MCF 10A (cell line): ENCODE data around the gene CALN1. TPM values are rescaled to one million over a fixed set of nuclear protein-coding genes. Genes with fewer than 3 reads are reported as not detected.
A peak's percentile ranks its signal among the peaks of the same experiment; 100 is the strongest.

Experiments
- BruUV-seq: library from RNA; stranded (reverse); fragments of 400-500 nt; replicated peaks from 2 replicates; lab custom pipeline; 2021; lab: Mats Ljungman, UMichigan
- CTCF ChIA-PET: fragments of 300-600 bp; sonication (Branson Sonifier 250); formaldehyde crosslinking; extraction: SDS; loops from one replicate; lab custom pipeline; 2021; ENCODE audit warnings: antibody characterized with exemption, inconsistent platforms; lab: Yijun Ruan, JAX
- POLR2A ChIA-PET: fragments of 300-600, 350-650 bp; sonication (Branson Sonifier 250); formaldehyde crosslinking; extraction: SDS; loops from one replicate; lab custom pipeline; 2020; ENCODE audit warnings: antibody characterized with exemption, inconsistent platforms; lab: Yijun Ruan, JAX
- DNase-seq: peaks from one replicate; pipeline ENCODE4 v3.0.0-alpha.2; 2018; ENCODE audit not compliant: unreplicated experiment
- H3K27ac Mint-ChIP-seq: one replicate; pipeline ENCODE4 v1.8.0; 2022; ENCODE audit warnings: mild to moderate bottlenecking, low read depth, mixed read lengths; ENCODE audit not compliant: unreplicated experiment
- H3K27me3 Mint-ChIP-seq: one replicate; pipeline ENCODE4 v1.8.0; 2022; ENCODE audit warnings: mixed read lengths; ENCODE audit not compliant: insufficient read depth, unreplicated experiment
- H3K36me3 Mint-ChIP-seq: one replicate; pipeline ENCODE4 v1.8.0; 2022; ENCODE audit warnings: mild to moderate bottlenecking, moderate library complexity, mixed read lengths; ENCODE audit not compliant: insufficient read depth, unreplicated experiment
- H3K4me1 Mint-ChIP-seq: one replicate; pipeline ENCODE4 v1.8.0; 2022; ENCODE audit warnings: mixed read lengths; ENCODE audit not compliant: insufficient read depth, unreplicated experiment
- H3K4me3 Mint-ChIP-seq: one replicate; pipeline ENCODE4 v1.8.0; 2022; ENCODE audit warnings: mild to moderate bottlenecking, moderate library complexity, mixed read lengths; ENCODE audit not compliant: unreplicated experiment
- H3K9me3 Mint-ChIP-seq: one replicate; pipeline ENCODE4 v1.8.0; 2022; ENCODE audit warnings: mixed read lengths; ENCODE audit not compliant: unreplicated experiment
- CTCF ChIP-seq: fragments of 200-600 bp; IDR thresholded peaks from one replicate; pipeline ENCODE4 v1.8.0; 2022; ENCODE audit warnings: antibody characterized with exemption, mild to moderate bottlenecking; ENCODE audit not compliant: unreplicated experiment
- intact Hi-C: fragments of 100-400 bp; cut with micrococcal nuclease; formaldehyde crosslinking; loops from 2 replicates; pipeline ENCODE4 v1.14.1; 2022
- total RNA-seq: library from RNA; stranded (reverse); gene quantifications from 2 replicates; pipeline ENCODE4 v1.2.3, GENCODE V29; 2022

The CALN1 gene
- total RNA-seq, 1 experiment from 2014 or later: not detected

- H3K36me3 Mint-ChIP-seq: no peaks in the 10 kb centered on the region
- no peak for DNase-seq
- TF ChIP-seq CTCF: no peak
- H3K27me3 Mint-ChIP-seq: peaks cover 11% of the 10 kb centered on the region
- POLR2A ChIA-PET: no interaction called here
- CTCF ChIA-PET: interaction anchor here (0.7 kb wide), 1 partner anchor 430 kb away, joined by 3 read pairs; no protein-coding TSS in a partner anchor
- H3K9me3 Mint-ChIP-seq: no peaks in the 10 kb centered on the region
- H3K27ac Mint-ChIP-seq: no peak overlapping the region
- H3K4me3 Mint-ChIP-seq: no peak overlapping the region
- intact Hi-C loops: no loop called here
- BruUV-seq: no TSS peak
- H3K4me1 Mint-ChIP-seq: no peaks in the 10 kb centered on the region
Observed at GRCh38 chr7:72190919-72191318, 221.2 kb downstream of the CALN1 start.

- H3K4me1 Mint-ChIP-seq: no peaks in the 10 kb centered on the region
- TF ChIP-seq CTCF: no peak
- intact Hi-C loops: no loop called here
- BruUV-seq: no TSS peak
- no peak overlapping the region for H3K27ac Mint-ChIP-seq
- H3K9me3 Mint-ChIP-seq: no peaks in the 10 kb centered on the region
- H3K36me3 Mint-ChIP-seq: no peaks in the 10 kb centered on the region
- ChIA-PET CTCF (interaction anchor here (0.7 to 1.0 kb wide), 2 partner anchors 204 to 431 kb away, joined by 3 read pairs; no protein-coding TSS in a partner anchor), POLR2A (no interaction called here)
- no peak overlapping the region for H3K4me3 Mint-ChIP-seq
- DNase-seq: no peak
- peaks cover 10% of the 10 kb centered on the region for H3K27me3 Mint-ChIP-seq
Observed at GRCh38 chr7:72190146-72190545, 222.0 kb downstream of the CALN1 start.

GRCh38 chr7:72187179-72187578 lies 225.0 kb downstream of the CALN1 start:
- TF ChIP-seq CTCF: no peak
- POLR2A ChIA-PET: no interaction called here
- Mint-ChIP-seq H3K27ac (no peak overlapping the region), H3K9me3 (no peaks in the 10 kb centered on the region), H3K4me1 (peaks cover 6% of the 10 kb centered on the region), H3K4me3 (no peak overlapping the region), H3K36me3 (no peaks in the 10 kb centered on the region), H3K27me3 (no peaks in the 10 kb centered on the region)
- intact Hi-C loops: loop anchor here (10.0 kb wide), 2 partner anchors 138 to 1362 kb away; no protein-coding TSS in a partner anchor
- CTCF ChIA-PET: interaction anchor here (0.9 kb wide), 1 partner anchor 267 kb away, joined by 3 read pairs; no protein-coding TSS in a partner anchor
- DNase-seq: no peak
- no TSS peak for BruUV-seq

GRCh38 chr7:72183835-72184234 lies 228.3 kb downstream of the CALN1 start:
- intact Hi-C loops: loop anchor here (1.0 to 10.0 kb wide), 4 partner anchors 141 to 1359 kb away; no protein-coding TSS in a partner anchor
- Mint-ChIP-seq H3K4me1 (peaks cover 6% of the 10 kb centered on the region), H3K4me3 (no peak overlapping the region), H3K27me3 (no peaks in the 10 kb centered on the region), H3K27ac (no peak overlapping the region), H3K9me3 (no peaks in the 10 kb centered on the region), H3K36me3 (no peaks in the 10 kb centered on the region)
- BruUV-seq: no TSS peak
- DNase-seq: no peak
- POLR2A ChIA-PET: no interaction called here
- peak; percentile 49 for TF ChIP-seq CTCF
- CTCF ChIA-PET: interaction anchor here (1.6 to 2.0 kb wide), 2 partner anchors 311 to 602 kb away, joined by 5 to 14 read pairs; no protein-coding TSS in a partner anchor
